Lower leg skin (tissue), 4 donors: Measurements from ENCODE around the gene GMCL1. TPM values are rescaled to one million over a fixed set of nuclear protein-coding genes. Genes with fewer than 3 reads are reported as not detected.

Experiments
- DNase-seq, 2 donors: peaks; one replicate each; pipeline ENCODE4 v3.0.0-alpha.2; 2019; ENCODE audit warnings: low spot score in 2 of 2
- H3K4me3 ChIP-seq: fragments of 200-600 bp; sonication (generic); 2 replicates; pipeline ENCODE4 v1.5.1; 2017; ENCODE audit warnings: mild to moderate bottlenecking, low read depth; ENCODE audit not compliant: poor library complexity, severe bottlenecking
- CTCF ChIP-seq, 3 donors: fragments of 450-650 bp; IDR thresholded peaks; one replicate each; pipeline ENCODE4 v1.5.1; 2016; ENCODE audit warnings: antibody characterized with exemption in 3 of 3, mild to moderate bottlenecking in 3 of 3, moderate library complexity in 2 of 3
- POLR2A ChIP-seq, 2 donors: fragments of 450-650 bp; IDR thresholded peaks; one replicate each; pipeline ENCODE4 v1.6.1; 2016 to 2017; ENCODE audit warnings: antibody characterized with exemption in 2 of 2, mild to moderate bottlenecking in 1 of 2, moderate library complexity in 1 of 2
- WGBS, 2 donors: methylation state at CpG; one replicate each; pipeline ENCODE4 v1.1.5; 2018; 5-methylcytosine and 5-hydroxymethylcytosine counted together
- intact Hi-C: fragments of 100-400 bp; cut with DNase I; formaldehyde crosslinking; loops from one replicate; pipeline ENCODE4 v1.15.0; 2023; ENCODE audit warnings: low total_unique reads
- total RNA-seq, 4 donors: library from RNA; depleted of rRNA; stranded (reverse); fragments of >200 nt; gene quantifications; one replicate each; pipeline ENCODE4 v1.1.0, GENCODE V29; 2016

GMCL1 gene
- total RNA-seq, 4 donors from 2014 or later, result 10.2 to 15.6 (median 12.1) TPM

DNA sequence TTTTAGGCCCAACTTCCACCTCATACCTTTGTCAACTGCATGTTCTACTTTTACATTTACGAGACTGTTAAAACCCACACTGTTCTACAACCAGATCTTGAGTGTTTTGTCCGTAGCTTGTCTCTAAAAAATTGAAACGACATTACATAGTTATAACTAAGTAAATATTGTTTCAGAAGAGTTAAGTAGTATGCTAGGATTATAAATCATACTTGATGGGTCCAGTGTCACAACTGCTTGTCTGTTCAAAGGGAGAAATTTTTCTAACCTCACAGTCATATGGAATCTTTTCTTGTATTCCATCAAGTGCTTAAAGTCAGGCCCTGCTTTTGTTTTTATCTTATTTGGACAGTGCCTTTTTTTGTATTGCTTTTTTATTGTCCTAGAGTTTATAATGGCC lies 4.3 kb downstream of the GMCL1 start:
- intact Hi-C loops, result no loop called here
- TF ChIP-seq POLR2A (IDR thresholded peaks at IDR 0.05) (no peak), CTCF (IDR thresholded peaks at IDR 0.05) (no peak)
- 84 to 89% methylated on average over 3 of the region's 3 CpGs for WGBS, 2 donors
- H3K4me3 ChIP-seq, result no peak overlapping the region
- no peak for DNase-seq

- 84 to 85% methylated on average over 2 of the region's 2 CpGs for WGBS, 2 donors
- H3K4me3 ChIP-seq, result no peak overlapping the region
- intact Hi-C loops, result no loop called here
- no peak for TF ChIP-seq CTCF (IDR thresholded peaks at IDR 0.05)
- TF ChIP-seq POLR2A (IDR thresholded peaks at IDR 0.05), result no peak
- no peak for DNase-seq
Observed at GRCh38 chr2:69835666-69836065, 6.2 kb downstream of the GMCL1 start.

DNA sequence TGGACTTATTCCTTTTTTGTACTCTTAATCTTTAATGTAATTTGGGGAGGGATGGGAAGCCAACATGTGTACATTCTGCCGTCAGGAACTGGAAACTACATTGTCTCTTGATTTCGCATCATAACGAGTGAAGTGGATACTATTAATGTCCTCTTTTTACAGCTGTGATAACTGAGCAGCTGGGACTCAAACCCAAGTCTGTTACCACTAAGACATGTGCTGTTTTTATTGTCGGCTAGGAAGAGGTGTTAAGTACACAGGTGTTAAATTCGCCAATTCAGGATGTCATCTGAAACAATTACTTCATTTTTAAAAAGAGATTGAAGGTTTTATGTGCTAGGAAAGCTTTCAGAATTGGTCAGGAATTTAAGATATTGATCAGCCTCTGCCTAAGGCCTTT lies 6.9 kb downstream of the GMCL1 start:
- 68 to 80% methylated on average over 5 of the region's 5 CpGs for WGBS, 2 donors
- TF ChIP-seq CTCF (IDR thresholded peaks at IDR 0.05) (no peak), POLR2A (IDR thresholded peaks at IDR 0.05) (no peak)
- no peak for DNase-seq
- H3K4me3 ChIP-seq, result no peak overlapping the region
- intact Hi-C loops, result no loop called here

DNA sequence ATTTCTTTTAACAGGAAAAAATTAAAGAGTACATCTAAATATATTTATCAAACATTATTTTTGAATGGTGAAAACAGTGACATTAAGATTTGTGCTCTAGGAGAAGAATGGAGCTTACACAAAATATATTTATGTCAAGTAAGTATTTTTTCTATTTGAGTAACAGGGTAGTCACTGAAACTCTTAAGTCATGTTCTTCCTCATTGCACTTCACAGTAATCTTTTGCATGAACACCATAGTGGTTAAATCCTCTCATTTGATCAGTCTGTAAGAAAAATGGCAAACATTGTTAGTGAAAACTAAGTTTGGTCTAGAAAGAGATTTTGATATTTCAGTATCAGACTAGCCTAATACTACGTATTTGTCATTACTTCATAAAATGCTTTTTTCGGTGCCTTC lies 8.1 kb downstream of the GMCL1 start:
- intact Hi-C loops, result no loop called here
- no peak for DNase-seq
- TF ChIP-seq POLR2A (IDR thresholded peaks at IDR 0.05) (no peak), CTCF (IDR thresholded peaks at IDR 0.05) (no peak)
- 95 to 98% methylated on average over 2 of the region's 2 CpGs for WGBS, 2 donors
- H3K4me3 ChIP-seq, result no peak overlapping the region

DNA sequence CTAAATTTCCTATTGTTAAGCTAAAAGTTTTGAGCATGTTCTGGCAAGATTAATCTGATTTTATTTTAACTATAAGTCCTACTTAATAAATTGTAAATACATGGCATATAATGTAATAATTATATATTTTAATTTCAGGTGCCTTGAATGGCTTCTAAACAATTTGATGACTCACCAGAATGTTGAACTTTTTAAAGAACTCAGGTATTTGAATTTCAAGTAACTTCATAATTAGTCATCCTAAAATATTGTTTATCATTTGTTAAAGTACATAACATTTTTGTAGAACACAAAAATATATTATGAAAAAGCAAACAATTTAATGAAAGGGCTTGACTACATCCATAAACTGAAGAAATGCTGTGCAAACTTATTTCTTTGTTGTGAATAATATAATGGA lies 14.5 kb downstream of the GMCL1 start:
- TF ChIP-seq CTCF (IDR thresholded peaks at IDR 0.05), result no peak
- TF ChIP-seq POLR2A (IDR thresholded peaks at IDR 0.05), result no peak
- no peak overlapping the region for H3K4me3 ChIP-seq
- intact Hi-C loops, result no loop called here
- DNase-seq, result no peak

GRCh38 chr2:69844560-69844959 lies 15.1 kb downstream of the GMCL1 start:
- WGBS, 2 donors, result 95 to 96% methylated on average over 3 of the region's 3 CpGs
- no peak for DNase-seq
- H3K4me3 ChIP-seq, result no peak overlapping the region
- intact Hi-C loops, result no loop called here
- no peak for TF ChIP-seq CTCF (IDR thresholded peaks at IDR 0.05)
- TF ChIP-seq POLR2A (IDR thresholded peaks at IDR 0.05), result no peak
